Measurements from ENCODE around the gene PTPRG.

The PTPRG gene

DNA sequence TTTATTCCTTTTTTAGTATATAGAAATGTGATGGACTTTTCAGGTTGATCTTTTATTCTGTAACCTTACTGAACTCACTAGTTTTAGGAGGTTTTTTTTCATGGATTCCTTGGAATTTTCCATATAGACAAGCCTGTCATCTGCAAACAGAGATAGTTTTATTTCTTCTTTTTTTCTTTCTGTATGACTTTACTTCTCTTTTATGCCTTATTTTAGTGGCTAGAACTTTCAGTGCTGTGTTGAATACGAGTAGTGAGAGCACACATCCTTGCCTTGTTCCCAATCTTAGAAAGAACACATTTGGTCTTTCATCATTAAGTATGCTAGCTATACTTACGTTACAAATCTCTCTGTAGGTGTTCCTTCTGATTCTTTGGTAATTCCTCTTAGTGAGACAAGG lies 336.5 kb downstream of the PTPRG start:
- DNase-seq (ENCODE audit: low read depth), result no peak

DNA sequence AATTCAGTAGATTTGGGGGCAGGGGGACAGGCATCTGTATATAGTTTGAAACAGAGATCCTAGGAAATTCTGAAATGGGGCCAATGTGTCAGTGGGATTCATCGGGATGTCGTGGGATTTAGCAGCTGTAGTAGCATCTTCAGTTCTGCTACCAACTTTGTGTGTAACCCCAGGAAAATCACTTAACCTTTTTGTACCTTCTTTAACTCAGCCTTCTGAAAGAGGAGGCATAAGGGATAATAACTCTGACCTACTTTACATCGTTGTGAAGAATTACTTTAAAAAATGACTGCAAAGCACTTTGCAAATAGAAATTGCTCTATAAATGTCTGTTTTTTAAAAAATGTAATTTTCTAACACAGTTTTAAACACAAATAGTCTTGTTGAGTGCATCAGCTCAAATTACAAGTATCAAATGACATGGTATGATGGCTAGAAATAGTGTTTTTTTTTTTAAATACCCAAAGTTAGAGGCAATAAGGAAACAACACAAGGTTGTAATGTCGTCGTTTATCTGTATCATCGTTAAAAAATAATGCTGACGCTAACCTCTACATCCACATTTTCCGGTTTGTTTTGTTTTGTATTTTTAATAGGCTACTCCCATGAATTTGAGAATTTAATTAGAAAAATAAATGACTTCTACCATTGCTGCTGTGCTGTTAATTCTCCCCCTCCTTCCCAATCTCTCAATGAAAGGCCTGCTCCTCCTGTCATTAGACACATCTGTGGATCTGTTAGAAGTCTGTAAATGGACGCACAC lies 338.5 kb downstream of the PTPRG start:
- no peak for DNase-seq (ENCODE audit: low read depth)

DNA sequence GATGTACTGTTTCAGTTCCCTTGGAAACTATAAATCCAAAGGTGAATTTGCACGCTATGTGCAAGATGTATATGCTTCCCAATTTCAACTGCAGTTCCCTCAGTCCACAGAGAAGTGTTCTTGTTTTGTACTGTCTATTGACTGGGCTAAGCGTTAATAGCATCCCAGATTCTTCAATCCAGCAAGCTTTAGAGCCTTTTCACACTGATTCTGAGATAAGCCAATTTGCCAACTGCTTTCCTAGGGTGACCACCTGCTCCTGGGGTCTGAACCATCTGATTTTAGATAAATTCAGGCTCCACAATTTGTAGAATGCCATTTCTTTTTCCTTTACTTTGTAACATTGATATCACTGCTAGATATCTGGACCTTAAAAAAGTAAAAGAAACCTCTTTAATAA lies 340.1 kb downstream of the PTPRG start:
- no peak for DNase-seq (ENCODE audit: low read depth)

DNA sequence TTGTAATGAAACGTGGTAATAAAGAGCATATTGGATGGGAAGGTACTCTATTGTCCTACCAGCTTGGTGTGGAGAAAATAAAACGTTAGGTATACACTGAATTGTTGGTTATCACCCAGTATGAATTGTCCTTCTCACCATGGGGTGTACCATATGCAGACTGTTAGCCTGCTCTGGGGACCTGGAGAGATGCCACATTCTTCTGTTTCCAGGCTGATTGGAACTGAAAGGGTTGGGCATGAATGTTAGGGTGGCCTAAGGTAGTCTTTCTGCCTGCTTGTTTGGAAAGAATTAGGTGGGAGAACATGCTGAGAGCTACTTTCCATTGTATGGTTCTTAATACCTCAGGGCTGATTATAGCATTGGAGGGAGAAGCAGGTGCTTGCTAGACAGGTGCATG lies 340.6 kb downstream of the PTPRG start:
- DNase-seq (ENCODE audit: low read depth), result no peak

DNA sequence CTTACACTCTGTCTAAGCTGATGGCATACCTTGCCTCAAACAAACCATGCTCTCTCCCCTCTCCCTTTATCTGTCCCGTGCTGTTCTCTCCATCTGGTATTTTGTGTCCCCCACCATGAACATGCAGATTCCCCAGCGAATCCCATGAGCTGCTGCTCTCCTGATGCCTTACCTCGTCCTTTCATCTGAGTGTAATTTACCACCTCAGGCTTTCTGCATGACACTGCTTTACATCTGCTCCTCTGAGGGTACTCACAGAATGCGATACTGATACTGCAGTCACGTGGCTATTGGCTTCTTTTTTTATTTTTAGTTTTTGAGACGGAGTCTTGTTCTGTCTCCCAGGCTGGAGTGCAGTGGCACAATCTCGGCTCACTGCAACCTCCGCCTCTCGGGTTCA lies 341.7 kb downstream of the PTPRG start:
- no peak for DNase-seq (ENCODE audit: low read depth)

DNA sequence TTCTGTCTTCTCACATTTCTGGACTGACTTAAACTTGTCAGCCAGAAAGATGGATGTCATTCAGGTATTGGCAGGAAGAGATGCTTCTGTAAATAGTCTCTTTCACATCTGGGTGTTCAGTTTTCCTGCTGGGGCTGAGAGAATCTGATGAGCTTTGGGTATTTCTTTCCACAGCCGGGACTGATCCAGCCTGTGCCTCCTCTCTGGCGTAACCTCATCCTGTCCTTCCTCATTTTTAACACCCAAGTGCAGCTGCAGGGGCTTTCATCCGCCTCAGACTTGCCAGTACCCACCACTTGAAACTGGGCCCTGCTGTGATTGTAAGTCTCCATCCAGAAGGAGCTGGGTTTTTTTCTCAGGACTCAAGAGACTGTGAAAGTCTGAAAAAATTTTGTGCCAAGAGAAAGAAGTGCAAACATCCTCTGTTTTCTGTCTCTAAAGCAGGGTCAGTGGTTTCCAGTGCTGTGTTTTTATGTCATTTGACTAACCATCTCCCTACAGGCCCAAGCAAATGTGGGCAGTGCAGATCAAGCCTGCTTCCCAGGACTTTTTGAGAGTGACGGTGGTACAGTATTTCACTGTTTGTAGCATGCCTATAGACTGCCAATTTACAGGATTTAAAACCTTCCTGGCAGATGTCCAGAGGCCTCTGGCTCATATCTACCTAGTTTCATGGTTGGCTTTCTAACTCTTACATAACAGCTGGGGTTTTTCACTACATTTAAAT lies 342.7 kb downstream of the PTPRG start:
- DNase-seq (ENCODE audit: low read depth), result no peak

DNA sequence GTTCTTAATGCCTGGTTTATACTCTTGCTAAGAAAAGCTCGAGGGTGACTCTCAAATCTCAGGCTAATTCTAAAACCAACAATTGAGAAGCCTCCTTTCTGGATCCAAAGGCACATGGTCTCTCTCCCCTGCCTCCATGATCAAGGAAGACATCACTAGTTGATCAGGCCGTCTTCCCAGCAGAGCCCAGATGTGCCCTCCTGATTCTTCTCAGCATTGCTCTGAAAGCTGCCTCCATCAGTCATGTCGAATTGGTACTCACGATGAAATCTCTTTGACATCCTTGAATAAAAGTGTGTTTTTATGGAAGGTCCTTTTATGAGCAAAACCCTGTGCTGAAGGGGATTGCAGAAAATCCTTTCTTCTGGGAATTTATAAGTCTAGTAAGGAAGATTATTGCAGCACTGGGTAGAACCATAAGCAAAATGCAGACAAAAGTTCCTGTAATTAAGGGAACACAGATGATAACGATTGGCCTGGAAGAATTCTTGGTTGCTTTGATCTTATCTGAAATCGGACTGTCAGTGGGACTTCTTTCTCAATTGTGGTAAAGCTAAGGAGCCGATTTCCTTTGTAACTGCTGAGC lies 345.9 kb downstream of the PTPRG start:
- no peak for DNase-seq (ENCODE audit: low read depth)

DNA sequence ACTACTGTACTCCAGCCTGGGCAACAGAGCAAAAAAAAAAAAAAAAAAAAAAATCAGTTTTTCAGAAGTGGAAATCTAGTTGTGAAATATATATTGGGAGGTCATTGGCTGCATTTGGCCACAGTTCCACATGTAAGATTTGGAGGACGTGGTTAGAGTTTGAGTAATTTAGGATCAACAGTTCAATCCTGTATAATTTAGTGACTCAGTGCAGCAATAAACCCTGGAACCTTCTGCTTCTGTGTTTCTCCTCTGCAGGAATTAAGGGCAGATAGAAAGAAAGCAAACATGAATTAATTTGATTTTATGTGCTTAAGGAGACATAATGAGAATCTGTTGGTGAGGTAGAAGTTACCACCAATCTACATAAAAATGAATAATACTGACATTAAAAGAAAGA lies 347.0 kb downstream of the PTPRG start:
- no peak for DNase-seq (ENCODE audit: low read depth)

DNA sequence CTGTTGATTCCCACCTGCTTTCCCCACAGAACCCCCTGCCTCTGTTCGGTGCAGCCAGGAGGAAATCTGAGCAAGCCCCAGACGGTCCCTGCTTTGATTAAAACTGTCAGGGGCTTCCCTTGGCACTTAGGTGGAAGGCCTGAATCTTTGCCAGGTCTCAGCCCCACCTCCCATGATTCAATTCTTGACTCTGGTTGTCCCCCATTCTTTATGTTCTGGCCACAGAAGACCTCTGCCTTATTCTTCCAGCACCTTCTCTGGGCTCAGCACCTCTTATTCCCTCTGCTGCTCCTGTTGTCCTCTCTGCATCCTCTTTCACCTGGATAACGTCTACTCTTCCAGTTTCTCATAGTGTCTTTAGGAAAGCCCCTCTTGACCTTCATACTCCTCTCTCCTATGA lies 349.4 kb downstream of the PTPRG start:
- DNase-seq (ENCODE audit: low read depth), result no peak

DNA sequence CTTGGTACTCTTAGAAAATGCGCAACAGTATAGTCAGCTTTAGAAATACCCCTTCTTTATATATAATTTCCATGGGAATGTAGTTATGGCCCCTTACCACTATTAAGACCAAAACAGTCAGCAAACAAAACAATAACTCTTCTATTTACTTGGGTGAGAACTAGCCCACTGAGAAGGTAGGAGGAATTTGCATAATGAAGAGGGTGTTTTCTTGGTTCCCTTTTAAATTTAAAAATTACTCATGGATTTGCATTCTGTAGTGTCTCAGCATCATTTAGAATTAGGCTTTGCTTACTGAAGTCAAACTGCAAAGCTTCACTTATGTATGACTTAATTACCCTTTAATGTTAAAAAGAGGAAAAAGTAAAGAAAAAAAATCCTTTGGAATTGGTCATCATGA lies 350.8 kb downstream of the PTPRG start:
- DNase-seq (ENCODE audit: low read depth), result no peak

DNA sequence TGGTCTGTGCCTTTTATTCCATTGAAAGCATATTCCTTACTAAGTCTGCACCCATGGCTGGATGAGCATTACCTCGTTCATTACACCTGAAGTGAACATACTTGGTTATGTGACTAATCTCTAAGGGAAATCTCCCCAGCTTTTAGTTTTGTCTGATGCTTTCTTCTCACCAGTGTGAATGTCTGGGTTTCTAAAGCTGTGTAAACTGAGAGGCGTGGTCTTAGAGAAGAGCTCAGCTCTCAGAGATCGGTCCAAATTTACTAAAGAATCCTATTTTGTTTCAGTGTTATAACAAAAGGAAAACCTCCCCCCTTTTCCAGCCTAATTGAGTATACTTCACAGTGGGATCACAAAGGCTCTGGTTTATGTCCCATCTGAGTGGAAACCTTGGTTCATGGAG lies 352.3 kb downstream of the PTPRG start:
- no peak for DNase-seq (ENCODE audit: low read depth)

DNA sequence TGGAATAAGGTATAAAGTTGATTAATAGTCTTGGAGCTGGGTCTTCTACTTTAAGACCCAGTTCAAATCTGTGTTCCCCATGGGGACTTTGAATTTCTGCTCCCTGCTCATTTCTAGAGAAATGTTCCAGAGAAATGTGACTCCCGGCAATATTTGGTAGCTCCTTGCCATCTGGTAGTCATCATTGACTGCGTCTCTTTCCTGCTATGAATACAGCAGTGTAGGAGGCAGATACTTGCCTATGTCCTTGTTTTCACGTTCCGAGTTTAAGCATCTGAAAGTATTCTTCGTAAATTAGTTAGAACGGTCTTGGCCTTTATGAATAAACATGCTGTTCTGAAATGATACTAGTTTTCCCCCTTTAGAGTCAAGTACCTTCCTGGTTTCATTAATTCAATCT lies 352.9 kb downstream of the PTPRG start:
- DNase-seq (ENCODE audit: low read depth), result no peak

DNA sequence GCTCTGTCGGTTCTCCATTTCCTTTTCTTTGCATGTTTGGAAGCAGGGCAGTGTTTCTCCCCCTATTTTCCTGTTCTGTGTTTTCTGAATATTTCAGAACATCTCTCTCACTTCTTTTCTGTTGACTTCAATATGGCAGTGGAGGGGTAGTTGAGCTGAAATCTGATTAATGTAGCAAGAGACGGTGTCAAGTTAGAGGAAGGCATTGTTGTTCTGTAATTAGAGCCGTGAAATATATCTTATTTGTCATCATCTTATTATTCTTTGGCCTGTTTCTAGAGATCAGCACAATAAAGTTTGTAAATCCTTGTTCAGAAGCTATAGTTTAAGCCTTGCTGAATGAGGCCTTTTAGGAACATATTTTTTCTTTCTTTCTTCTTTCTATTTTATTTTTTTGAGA lies 353.9 kb downstream of the PTPRG start:
- no peak for DNase-seq (ENCODE audit: low read depth)

DNA sequence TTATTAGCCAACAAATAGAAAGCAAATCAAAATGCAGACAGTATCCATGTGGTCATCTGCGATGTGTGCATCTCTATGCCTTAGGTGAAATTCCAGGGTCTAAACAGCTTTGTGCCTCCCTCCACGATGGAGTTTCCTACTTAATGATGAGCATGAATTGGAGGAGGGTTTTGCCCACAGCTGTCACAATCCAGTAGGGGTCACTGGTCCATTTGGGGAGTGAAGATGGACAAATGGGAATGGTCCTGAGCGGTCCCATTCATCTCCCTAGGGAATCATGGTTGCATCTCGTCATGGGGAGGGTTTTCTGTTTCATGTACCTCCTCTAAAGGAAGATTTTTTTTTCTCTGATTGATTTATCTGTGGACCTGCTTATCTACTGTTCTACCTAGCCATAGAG lies 358.0 kb downstream of the PTPRG start:
- no peak for DNase-seq (ENCODE audit: low read depth)

DNA sequence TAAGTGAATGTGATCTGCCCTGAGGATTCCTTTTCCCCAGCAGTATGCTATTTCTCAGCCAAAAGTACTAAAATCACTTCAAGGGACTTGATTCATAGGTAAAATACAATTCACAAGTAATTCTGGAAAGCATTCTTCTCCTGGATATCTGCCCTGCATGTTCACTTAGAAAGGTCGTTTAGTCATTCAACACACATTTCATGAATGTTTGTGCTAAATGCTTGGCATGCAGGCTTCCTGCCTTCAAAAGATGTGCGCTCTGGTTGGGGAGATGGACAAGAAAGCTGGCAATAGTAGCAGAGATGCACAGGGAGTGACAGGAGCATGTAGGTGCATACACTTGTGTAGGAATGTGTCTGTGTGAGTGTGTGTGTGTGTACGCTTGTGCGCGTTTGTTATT lies 360.7 kb downstream of the PTPRG start:
- no peak for DNase-seq (ENCODE audit: low read depth)

DNA sequence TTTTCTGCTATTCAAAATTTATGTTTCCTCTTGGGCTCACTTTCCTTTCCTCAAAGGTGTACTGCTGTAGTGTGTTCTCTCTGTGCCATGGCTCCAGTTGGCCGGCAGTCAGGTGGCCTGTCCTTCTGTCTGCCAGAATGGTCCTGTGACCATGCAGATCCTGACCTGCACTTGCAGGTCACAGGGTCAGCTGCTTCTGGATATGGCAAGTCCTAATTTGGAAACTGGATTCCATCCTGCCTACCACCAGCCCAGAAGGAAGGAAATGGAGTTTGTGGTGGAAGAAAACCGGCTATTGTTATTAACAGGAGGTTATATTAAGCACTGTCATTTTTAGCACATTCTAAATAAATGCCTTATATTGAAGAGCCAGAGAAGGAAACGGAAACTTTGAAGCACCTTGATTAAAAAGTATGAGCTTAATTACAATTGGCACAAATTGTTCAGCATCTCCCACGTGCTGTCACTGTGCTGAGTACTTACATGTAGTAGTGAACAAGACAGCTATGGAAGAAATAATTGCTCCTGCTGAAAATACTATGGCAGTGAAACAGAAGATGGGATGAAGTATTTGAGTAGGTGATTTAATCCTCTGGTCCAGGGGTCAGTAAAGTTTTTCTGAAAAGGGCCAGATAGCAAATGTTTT lies 362.8 kb downstream of the PTPRG start:
- DNase-seq (ENCODE audit: low read depth), result no peak

DNA sequence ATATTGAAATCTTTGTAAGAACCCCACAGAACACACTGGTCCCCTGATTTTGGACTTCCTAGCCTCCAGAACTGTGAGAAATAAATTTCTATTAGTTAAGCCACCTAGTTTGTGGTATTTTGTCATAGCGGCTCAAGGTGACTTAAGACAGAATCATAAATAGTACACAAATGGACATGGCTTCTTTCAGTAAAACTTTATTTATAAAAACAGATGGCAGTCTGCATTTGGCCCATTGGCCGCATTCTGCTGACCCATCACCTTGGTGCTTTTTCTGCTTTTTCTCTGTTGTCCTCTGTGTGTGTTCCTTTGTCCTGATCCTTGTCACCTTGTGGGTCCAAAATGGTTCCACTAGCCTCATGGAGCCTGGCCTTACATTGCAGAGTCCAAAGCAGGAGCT lies 363.6 kb downstream of the PTPRG start:
- no peak for DNase-seq (ENCODE audit: low read depth)

DNA sequence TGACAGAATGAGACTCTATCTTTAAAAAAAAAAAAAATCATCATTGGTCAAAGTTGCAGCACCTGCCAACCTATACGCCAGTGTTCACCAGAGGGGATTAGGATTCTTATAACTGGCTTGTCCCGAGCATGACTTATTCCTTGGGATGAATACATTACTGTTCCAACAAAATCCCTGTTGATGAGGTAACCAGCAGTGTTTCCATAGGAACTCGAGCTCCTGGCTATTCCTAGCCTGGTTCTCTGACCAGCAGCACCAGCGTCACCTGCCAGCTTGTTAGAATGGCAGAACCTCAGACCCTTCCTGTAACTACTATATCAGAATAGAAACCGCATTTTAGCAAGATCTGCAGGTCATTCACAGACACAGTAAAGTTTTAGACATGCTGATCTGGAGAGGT lies 364.4 kb downstream of the PTPRG start:
- no peak for DNase-seq (ENCODE audit: low read depth)

DNA sequence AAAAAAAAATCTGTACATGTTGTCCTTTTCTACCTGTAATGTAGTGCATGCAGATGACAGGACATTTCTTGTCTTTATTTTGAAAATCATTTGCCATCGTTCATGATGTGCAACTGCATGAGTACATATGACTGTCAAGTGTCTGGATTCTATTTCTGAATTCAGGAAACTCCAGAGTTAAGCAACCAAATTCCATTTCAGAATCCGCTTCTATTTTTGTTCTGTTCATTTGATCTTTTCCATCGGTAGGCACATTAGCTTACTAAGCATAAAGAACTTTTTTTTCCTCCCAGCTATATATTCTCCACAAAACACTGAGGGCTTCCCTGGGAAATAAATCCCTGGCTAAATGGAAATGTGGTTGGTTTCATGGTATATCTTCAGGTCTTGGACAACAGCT lies 365.6 kb downstream of the PTPRG start:
- no peak for DNase-seq (ENCODE audit: low read depth)

DNA sequence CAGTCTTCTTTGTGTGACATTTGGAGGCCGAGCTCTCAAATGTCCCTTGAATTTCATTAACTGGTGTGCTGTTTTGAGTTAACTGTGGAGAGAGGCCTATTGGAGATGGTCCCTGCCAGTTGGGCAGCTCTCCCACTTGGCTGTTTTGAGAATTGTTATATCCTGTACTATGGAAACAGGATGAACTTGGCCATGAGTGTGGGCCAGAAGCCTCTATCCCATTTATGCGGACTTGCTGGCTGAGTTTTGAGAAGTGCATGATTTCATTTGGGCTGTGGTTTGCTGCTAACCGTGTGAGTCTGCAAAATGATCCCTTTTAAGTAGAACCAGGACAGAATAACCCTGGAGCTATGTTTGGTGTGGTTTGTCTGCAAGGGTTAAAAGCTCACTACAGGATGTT lies 366.0 kb downstream of the PTPRG start:
- DNase-seq (ENCODE audit: low read depth), result no peak

DNA sequence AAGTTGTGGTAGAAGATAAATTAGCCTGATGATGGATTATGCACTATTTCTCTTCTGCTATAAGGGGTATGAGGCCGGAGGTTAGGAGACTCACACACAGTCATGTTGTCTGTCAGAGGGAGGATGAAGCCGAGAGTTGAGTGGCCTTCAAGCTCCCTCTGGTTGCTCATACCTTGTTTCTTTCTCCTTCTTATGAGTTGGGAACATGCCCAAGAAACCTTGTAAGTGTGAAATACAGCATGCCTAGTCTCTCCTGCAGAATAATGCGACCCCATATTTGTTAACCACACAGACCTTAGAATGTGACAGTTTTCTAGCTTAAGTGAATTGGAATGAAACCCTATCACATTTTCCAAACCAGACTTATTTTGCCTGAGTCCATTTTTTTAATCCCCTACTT lies 366.7 kb downstream of the PTPRG start:
- no peak for DNase-seq (ENCODE audit: low read depth)

DNA sequence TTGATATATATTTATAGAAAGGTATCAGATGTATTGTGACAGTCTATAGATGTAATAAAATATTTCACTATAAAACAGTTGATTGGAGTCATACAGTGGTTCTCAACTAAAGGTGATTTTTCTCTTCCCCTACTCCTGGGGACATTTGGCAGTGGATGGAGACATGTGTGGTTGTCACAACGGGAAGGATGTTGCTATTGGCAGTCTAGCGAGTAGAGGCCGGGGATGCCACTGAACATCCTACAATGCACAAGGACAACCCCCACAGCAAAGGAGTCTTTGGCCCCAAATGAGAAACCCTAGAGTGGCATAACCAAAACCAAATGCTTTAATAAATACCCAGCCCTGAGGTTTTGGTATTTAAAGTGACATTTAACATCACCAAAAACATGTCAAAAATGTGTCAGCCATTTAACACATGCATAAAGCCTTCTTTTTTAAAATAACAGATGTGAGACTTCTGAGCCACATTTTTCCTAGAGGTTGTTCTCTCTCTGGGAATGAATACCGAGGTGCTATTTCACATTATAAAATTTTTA lies 367.5 kb downstream of the PTPRG start:
- DNase-seq (ENCODE audit: low read depth), result no peak

DNA sequence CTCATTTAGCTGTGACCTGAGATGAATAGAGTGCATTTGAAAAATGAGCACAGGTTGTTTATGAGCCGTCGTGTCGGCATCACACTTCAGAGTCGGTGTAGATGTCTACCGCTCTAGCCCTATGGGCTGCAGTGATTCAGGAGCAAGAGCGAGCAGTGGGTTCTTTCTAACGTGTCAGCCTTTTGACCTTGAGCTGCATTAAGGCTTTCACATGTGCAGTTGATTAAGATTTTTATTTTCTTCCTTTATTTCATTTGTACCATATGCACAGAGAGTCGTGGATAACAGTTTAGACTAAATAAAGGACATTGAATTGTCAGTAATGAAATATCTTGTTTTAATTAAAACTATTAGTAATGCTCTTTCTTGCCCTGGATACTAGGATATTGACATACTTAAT lies 368.2 kb downstream of the PTPRG start:
- DNase-seq (ENCODE audit: low read depth), result no peak
